Effector CD8-positive, alpha-beta T cell (primary cell): ENCODE results near the gene TPSB2.
"Not testable (repeated sequence)": the region's sequence is repeated elsewhere in the genome, so short reads cannot be mapped to it uniquely, and the experiment has no call there.

Experiments
- DNase-seq: peaks from one replicate; lab custom pipeline; 2025; lab: John Stamatoyannopoulos, UW

TPSB2 gene

DNA sequence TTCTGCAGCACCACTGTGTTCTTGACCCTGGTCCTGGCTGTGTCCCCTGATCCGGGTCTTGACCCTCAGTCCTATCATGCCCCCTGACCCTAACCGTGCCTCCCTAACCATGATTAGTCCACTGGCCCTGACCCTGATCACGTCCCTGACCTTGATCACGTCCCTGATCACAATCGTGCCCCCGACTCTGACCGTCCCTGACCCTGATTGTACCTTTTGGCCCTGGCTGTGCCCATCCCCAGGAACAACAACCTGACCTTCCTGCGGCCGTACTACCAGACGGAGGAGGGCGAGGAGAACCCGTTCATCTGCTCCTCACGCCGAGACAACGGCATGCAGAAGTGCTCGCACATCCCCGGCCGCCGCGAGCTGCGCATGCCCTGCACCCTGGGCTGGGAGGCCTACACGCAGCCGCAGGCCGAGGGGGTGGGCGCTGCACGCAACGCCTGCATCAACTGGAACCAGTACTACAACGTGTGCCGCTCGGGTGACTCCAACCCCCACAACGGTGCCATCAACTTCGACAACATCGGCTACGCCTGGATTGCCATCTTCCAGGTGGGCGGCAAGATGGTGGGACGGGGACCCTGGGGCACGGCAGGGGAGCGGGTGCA, 29.9 kb downstream of the TPSB2 start:
- DNase-seq = no peak

- no peak for DNase-seq
Observed at GRCh38 chr16:1199347-1200013, 30.5 kb downstream of the TPSB2 start.

GRCh38 chr16:1198671-1199346, 31.2 kb downstream of the TPSB2 start:
- DNase-seq = peak; percentile 29

DNA sequence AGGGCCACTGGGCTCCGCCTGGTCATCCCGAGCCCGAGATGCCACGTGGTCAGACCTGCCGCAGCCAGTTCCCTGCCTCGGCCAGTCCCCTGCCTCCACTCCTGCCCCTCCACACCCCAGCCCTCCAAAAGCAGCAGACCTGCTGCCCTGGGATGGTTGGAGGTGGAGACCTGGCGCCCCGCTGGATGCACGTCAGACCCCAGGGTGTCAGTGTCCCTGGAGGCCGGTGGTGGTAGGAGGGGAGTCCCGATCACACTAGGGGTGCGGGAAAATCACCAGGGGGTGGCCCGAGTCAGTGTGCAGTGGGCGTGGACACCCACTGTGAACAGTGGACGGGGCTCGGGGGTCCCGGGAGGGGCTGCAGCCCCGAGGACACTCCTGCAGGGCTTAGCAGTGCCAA, 31.8 kb downstream of the TPSB2 start:
- DNase-seq = no peak

DNA sequence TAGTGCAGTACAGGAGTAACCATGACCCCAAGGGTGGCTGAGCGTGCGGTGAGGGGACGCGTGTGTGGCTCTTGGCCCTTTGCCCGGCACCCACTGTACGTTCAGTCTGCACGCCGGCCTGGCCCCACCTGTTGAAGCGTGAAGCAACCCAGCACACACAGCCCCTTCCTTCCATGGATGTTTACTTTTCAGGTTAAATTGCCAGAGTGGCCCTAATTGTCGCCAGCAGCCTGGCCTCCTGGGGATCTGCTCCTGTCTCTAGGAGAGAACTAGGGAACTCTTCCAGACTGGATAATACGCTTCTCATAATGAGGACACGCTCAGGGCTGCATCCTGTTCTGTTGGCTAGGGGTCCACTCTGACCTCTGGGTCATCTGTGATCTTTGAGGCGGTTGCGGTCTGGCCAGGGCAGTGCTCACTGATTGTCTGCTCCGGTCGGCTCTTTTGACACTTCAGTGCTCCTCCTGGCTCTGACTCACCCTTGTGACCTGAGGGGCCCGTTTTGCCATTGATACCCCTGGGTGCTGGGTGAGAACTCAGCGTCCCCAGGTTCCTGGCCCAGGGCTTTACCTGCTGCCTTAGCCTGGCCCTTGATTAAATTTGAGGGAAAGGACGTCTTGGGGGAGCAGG, 32.6 kb downstream of the TPSB2 start:
- DNase-seq = no peak

- no peak for DNase-seq
Observed at GRCh38 chr16:1196494-1196893, 33.5 kb downstream of the TPSB2 start.

- no peak for DNase-seq
Observed at GRCh38 chr16:1195393-1195666, 34.7 kb downstream of the TPSB2 start.

DNA sequence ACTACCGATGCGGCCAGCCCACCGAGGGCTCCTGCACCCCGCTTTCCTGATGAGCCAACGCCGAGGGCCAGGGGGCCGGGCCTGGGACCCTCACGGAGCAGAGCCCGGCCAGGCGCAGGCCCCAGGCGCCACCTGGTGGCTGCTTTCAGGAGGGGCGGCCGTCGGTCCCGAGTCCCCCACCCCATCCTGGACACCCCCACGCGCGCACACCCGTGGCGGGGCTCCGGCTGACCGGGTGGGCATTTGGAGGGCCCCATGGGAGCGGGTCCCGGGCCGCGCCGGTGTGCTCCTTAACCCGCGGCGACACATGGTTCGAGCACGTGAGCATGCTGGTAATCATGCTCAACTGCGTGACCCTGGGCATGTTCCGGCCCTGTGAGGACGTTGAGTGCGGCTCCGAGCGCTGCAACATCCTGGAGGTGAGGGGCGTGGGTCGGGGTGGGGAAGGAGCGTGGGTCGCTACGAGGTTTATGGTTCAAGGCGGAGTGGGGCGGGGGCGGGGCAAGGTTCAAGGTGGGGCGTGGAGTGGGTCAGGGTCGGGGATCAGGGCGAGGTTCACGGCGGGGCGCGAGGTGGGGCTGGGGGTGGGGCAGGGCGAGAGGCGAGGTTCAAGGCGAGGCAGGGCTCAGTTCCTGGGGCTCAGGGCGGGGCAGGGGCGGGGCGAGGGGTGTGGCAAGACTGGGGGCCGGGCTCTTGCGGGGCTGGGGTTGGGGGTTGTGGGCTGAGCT, 35.2 kb downstream of the TPSB2 start:
- no peak for DNase-seq

- DNase-seq = no peak
Observed at GRCh38 chr16:1193825-1194581, 36.0 kb downstream of the TPSB2 start.

DNA sequence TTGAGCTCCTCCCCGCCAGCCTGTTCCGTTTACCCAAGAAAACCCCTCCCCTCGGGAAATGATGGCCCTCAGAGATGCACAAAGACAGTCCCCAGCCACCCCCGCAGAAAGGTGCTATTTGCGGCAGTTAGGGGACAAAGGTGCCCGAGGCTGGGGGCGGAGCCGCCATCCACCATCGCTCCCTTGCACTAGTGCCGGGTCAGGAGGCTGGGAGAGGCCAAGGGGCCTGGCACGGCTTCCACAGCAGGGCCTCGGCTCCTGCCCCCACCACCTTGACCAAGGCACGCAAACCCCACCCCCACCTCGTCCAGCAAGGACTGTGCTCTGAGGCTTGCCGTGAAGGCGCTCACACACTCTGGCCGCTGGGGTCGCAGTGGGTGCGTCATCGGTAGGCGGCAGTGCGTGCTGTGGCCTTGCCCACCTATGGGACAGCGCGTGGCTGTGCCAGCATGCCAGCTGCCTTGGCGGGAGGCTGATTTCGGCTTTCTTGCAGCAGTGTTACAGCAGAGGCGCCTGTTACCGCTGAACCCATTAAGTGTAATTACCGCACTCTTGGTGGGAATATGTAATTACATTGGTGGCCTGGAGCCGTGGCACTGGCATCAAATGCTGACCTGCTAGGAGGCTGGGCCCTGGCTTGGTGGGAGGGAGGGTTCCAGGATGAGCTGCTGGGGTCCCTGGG, 36.7 kb downstream of the TPSB2 start:
- no peak for DNase-seq

- no peak for DNase-seq
Observed at GRCh38 chr16:1192384-1193073, 37.5 kb downstream of the TPSB2 start.

DNA sequence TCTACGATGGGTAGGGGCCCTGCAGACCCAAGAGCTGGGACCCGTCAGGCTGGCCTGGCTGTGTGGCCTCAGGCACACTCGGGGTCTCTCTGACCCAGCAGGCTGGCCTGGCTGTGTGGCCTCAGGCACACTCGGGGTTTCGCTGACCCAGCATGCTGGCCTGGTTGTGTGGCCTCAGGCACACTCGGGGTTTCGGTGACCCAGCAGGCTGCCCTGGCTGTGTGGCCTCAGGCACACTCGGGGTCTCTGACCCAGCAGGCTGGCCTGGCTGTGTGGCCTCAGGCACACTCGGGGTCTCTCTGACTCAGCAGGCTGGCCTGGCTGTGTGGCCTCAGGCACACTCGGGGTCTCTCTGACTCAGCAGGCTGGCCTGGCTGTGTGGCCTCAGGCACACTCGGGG, 39.2 kb downstream of the TPSB2 start:
- DNase-seq = not testable (repeated sequence)

- DNase-seq = no peak
Observed at GRCh38 chr16:1189455-1189854, 40.5 kb downstream of the TPSB2 start.

- DNase-seq = peak; percentile 13
Observed at GRCh38 chr16:1188432-1189189, 41.4 kb downstream of the TPSB2 start.

DNA sequence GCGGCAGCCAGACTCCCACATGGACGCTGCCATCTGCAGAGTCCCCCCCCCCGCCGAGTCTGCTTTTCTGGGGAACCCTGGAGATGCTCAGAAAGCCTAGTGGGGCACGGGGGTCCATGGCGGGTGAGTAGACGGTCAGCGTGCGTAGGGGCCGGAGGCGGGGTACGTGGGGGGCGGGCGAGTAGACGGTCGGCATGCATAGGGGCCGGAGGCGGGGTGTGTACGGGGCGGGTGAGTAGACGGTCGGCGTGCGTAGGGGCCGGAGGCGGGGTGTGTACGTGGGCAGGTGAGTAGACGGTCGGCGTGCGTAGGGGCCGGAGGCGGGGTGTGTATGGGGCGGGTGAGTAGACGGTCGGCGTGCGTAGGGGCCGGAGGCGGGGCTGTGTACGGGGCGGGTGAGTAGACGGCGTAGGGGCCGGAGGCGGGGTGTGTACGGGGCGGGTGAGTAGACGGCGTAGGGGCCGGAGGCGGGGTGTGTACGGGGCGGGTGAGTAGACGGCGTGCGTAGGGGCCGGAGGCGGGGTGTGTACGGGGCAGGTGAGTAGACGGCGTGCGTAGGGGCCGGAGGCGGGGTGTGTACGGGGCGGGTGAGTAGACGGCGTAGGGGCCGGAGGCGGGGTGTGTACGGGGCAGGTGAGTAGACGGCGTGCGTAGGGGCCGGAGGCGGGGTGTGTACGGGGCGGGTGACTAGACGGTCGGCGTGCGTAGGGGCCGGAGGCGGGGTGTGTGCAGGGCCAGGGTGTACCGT, 44.4 kb downstream of the TPSB2 start:
- not testable (repeated sequence) for DNase-seq

GRCh38 chr16:1184980-1185379, 45.0 kb downstream of the TPSB2 start:
- DNase-seq = no peak

DNA sequence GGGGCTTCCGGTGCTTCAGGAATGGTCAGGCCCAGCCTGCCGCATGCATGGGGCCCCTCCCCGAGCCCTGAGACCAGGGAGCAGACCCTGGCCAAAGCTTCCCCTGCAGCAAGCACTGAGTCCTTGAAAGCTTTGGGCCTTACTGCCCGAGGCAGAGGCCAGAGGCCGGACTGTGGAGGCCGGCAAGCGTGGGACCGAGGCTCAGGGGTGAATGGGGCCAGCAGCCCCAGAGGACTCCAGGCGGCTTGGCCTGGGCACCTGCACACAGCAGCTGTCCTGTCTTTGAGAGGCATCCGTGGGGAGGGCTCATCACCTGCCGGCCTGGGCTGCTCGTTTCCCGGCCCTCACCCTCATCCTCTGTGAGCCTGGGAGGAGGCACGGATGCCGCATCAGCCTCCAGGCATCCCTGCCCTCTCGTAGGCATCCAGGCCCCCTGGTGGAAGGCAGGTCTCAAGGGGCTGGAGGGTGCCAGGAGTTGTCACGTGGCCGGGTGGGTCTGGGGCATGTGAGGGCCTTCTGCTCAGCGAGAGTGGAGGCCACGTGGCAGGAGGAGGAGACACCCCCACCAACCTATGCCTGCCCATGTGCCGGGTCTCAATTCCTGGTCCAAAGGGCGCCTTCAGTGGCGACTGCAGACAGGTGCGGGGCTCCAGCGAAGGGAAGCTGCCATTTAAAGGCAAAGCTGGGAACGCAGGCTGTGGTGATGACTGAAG, 45.7 kb downstream of the TPSB2 start:
- no peak for DNase-seq
